Calu3 (cell line): ENCODE results near the gene CDK2AP2. TPM values are rescaled to one million over a fixed set of nuclear protein-coding genes. Genes with fewer than 3 reads are reported as not detected.
"Not testable (repeated sequence)": the region's sequence is repeated elsewhere in the genome, so short reads cannot be mapped to it uniquely, and the experiment has no call there.

Source experiments
- BruUV-seq: library from RNA; stranded (reverse); fragments of 400-500 nt; replicated peaks from 2 replicates; lab custom pipeline; 2021; lab: Mats Ljungman, UMichigan
- CTCF ChIA-PET: fragments of 300-600 bp; sonication (Branson Sonifier 250); formaldehyde crosslinking; loops from one replicate; lab custom pipeline; 2022; ENCODE audit warnings: antibody characterized with exemption; lab: Charles Lee
- DNase-seq: peaks from one replicate; pipeline ENCODE4 v3.0.0; 2022
- H3K27ac Mint-ChIP-seq: one replicate; pipeline ENCODE4 v1.8.0; 2022; ENCODE audit warnings: mixed read lengths; ENCODE audit not compliant: unreplicated experiment
- H3K27me3 Mint-ChIP-seq: one replicate; pipeline ENCODE4 v1.8.0; 2022; ENCODE audit warnings: mixed read lengths; ENCODE audit not compliant: unreplicated experiment
- H3K36me3 Mint-ChIP-seq: one replicate; pipeline ENCODE4 v1.8.0; 2022; ENCODE audit warnings: mild to moderate bottlenecking, moderate library complexity, mixed read lengths; ENCODE audit not compliant: insufficient read depth, unreplicated experiment
- H3K4me1 Mint-ChIP-seq: one replicate; pipeline ENCODE4 v1.8.0; 2022; ENCODE audit warnings: mild to moderate bottlenecking, low read depth, mixed read lengths; ENCODE audit not compliant: unreplicated experiment
- H3K4me3 Mint-ChIP-seq: one replicate; pipeline ENCODE4 v1.8.0; 2022; ENCODE audit warnings: mild to moderate bottlenecking, low read depth, moderate library complexity, mixed read lengths; ENCODE audit not compliant: unreplicated experiment
- H3K9me3 Mint-ChIP-seq: one replicate; pipeline ENCODE4 v1.8.0; 2022; ENCODE audit warnings: low read depth, mixed read lengths; ENCODE audit not compliant: unreplicated experiment
- intact Hi-C: fragments of 100-400 bp; cut with micrococcal nuclease; formaldehyde crosslinking; loops from one replicate; pipeline ENCODE4 v1.10.0; 2022; ENCODE audit not compliant: unreplicated experiment
- total RNA-seq: library from RNA; stranded (reverse); gene quantifications from 2 replicates; pipeline ENCODE4 v1.2.3, GENCODE V29; 2022
- TF ChIP-seq, protein P1 (sequence below): fragments of 200-600 bp; IDR thresholded peaks from one replicate; pipeline ENCODE4 v1.8.0; 2022; ENCODE audit warnings: antibody characterized with exemption; ENCODE audit not compliant: unreplicated experiment

The CDK2AP2 gene
- total RNA-seq, 1 experiment from 2014 or later = 64.7 TPM

DNA sequence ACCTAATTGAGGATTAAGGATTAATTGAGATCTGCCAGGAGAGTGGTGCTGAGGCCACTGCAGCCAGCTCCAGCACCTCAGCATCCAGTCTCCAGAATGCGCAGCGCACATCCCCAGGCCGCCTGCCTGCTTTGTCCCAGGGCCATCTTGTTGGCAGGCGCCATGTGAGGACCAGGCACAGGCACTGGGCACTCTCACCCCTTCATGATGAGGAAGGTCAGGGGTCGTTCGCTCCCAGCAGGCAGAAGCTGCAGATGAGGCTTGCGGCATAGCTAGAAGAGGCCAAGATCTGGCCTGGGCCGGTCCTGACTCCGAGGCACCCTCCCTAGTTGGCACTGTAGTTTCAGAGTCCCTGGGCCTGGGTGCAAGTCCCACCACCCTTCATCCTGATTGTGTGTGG is 8.8 kb upstream of the CDK2AP2 start:
- no peak for DNase-seq
- Mint-ChIP-seq H3K4me1 (no peaks in the 10 kb centered on the region), H3K27ac (no peak overlapping the region), H3K27me3 (peaks cover 34% of the 10 kb centered on the region), H3K4me3 (no peak overlapping the region), H3K9me3 (no peaks in the 10 kb centered on the region), H3K36me3 (no peaks in the 10 kb centered on the region)
- TF ChIP-seq, protein P1, sequence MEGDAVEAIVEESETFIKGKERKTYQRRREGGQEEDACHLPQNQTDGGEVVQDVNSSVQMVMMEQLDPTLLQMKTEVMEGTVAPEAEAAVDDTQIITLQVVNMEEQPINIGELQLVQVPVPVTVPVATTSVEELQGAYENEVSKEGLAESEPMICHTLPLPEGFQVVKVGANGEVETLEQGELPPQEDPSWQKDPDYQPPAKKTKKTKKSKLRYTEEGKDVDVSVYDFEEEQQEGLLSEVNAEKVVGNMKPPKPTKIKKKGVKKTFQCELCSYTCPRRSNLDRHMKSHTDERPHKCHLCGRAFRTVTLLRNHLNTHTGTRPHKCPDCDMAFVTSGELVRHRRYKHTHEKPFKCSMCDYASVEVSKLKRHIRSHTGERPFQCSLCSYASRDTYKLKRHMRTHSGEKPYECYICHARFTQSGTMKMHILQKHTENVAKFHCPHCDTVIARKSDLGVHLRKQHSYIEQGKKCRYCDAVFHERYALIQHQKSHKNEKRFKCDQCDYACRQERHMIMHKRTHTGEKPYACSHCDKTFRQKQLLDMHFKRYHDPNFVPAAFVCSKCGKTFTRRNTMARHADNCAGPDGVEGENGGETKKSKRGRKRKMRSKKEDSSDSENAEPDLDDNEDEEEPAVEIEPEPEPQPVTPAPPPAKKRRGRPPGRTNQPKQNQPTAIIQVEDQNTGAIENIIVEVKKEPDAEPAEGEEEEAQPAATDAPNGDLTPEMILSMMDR = no peak
- CTCF ChIA-PET = no interaction called here
- BruUV-seq = no TSS peak
- intact Hi-C loops = no loop called here

DNA sequence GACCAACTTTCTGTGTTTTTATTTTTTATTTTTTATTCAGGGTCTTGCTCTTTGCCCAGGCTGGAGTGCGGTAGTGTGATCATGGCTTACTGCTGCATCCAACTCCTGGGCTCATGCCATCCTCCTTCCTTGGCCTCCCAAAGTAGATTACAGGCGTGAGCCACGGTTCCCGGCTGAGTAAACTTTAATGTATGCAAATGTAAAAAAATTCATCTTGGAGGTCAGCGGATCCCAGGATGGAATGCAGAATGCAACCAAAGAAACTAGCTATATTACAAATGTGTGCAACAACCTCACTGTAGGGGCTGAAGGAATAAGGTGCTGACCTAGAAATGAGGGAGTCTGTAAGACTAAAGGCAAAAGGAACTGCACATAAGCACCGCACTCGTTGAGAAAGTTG is 6.2 kb upstream of the CDK2AP2 start:
- intact Hi-C loops = no loop called here
- Mint-ChIP-seq H3K27me3 (peaks cover 42% of the 10 kb centered on the region), H3K4me3 (no peak overlapping the region), H3K36me3 (peaks cover 9% of the 10 kb centered on the region), H3K4me1 (peaks cover 7% of the 10 kb centered on the region), H3K27ac (no peak overlapping the region), H3K9me3 (no peaks in the 10 kb centered on the region)
- no peak for DNase-seq
- TF ChIP-seq, protein P1 = no peak
- CTCF ChIA-PET = no interaction called here
- no TSS peak for BruUV-seq

DNA sequence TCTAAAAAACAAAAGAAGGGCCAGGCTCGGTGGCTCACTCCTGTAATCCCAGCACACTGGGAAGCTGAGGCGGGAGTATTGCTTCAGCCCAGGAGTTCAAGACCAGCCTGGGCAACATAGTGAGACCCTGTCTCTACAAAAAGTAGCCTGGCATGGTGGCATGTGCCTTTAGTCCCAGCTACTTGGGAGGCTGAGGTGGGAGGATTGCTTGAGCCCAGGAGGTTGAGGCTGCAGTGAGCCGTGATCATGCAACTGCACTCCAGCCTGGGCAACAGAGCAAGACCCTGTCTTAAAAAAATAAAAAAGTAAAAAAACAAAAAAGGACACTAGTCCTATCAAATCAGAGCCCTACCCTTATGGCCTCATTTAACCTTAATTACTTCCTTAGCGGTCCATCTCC is 3.6 kb upstream of the CDK2AP2 start:
- intact Hi-C loops, BruUV-seq, H3K4me3 Mint-ChIP-seq, H3K27ac Mint-ChIP-seq, DNase-seq, H3K9me3 Mint-ChIP-seq: not testable (repeated sequence)
- CTCF ChIA-PET = interaction anchor here (1.1 kb wide), 1 partner anchor 165 kb away, joined by 4 read pairs; no protein-coding TSS in a partner anchor
- H3K36me3 Mint-ChIP-seq = peaks cover 35% of the 10 kb centered on the region
- H3K4me1 Mint-ChIP-seq = peaks cover 16% of the 10 kb centered on the region
- H3K27me3 Mint-ChIP-seq = peaks cover 42% of the 10 kb centered on the region

DNA sequence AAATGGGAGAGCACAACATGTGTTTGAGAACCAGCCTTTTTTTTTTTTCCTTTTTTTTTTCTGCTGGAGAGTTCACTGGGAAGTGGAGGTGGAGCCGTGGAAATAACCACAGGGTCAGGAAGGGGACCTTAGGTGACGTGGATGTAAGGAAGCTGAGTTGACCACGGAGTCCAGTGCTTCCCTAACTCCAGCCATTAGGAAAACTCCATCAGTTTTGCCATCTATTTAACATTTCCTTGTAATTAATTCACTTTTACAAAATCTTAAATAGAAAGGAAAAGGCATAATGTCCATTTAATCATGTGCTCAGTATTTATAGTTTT is 2.0 kb upstream of the CDK2AP2 start:
- no peak for DNase-seq
- intact Hi-C loops = no loop called here
- Mint-ChIP-seq H3K9me3 (no peaks in the 10 kb centered on the region), H3K4me1 (peaks cover 31% of the 10 kb centered on the region), H3K4me3 (peak overlapping the region; percentile 91), H3K27ac (peak overlapping the region; percentile 99), H3K27me3 (peaks cover 29% of the 10 kb centered on the region), H3K36me3 (peaks cover 51% of the 10 kb centered on the region)
- TF ChIP-seq, protein P1 = no peak
- BruUV-seq = no TSS peak
- CTCF ChIA-PET = no interaction called here

DNA sequence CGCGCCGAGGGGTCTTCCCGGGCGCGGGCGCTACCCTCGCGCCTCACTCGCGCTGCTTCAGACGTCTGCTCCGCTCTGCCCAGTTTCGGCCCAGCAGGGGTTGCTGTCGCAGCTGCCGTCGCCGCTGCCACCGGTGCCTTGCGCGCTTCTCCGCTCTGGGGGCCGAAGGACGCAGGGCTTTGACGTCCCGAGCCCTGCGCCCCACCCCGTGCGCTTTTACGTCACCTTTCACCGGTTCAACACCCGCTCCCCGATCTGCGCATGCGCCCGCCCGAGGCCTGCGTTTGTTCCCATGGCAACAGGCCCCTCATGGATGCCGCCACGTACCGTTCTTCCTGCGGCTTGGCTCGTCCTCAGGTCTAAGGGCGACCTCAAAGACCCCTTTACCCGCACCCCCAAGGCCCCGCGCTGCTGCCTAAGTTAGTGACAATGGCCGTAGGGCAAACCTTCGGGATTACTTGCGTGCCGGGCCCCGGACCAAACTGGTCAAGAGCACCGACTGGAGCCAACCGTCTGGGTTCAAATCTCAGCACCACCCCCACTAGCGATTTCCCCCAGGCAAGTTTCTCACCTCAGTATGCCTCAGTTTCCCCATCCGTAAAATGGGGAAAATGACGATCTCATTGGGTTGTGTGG is 642 bp upstream of the CDK2AP2 start:
- peaks cover 31% of the 10 kb centered on the region for H3K4me1 Mint-ChIP-seq
- TF ChIP-seq, protein P1 = no peak

More for the DNA sequence above, 642 bp upstream of the CDK2AP2 start:
- H3K9me3 Mint-ChIP-seq = no peaks in the 10 kb centered on the region
- intact Hi-C loops = loop anchor here (10.0 kb wide), 2 partner anchors 84 to 154 kb away; partner anchors contain the start of genes POLD4 and RPS6KB2
- peaks cover 16% of the 10 kb centered on the region for H3K27me3 Mint-ChIP-seq
- peak; percentile 99 for DNase-seq
- H3K36me3 Mint-ChIP-seq = peaks cover 63% of the 10 kb centered on the region
- H3K4me3 Mint-ChIP-seq = peak overlapping the region; percentile 91
- CTCF ChIA-PET = no interaction called here
- BruUV-seq = no TSS peak
- peak overlapping the region; percentile 99 for H3K27ac Mint-ChIP-seq
